ENCODE data around the gene METTL25B. TPM values are rescaled to one million over a fixed set of nuclear protein-coding genes. Genes with fewer than 3 reads are reported as not detected.

METTL25B gene
- total and polyA plus RNA-seq, 10 of the 15 experiments (the other 5 are each of a cell fraction or from before 2014, with no cell fraction given) = 5.9 to 25.2 (median 13.5) TPM

GRCh38 chr1:156684227-156684782, 44.0 kb upstream of the METTL25B start:
- Histone ChIP-seq H3K9me3 (replicated peaks; ENCODE audit: control insufficient read depth, insufficient read depth, low read length) (no peaks in the 10 kb centered on the region), H3K9ac (ENCODE audit: control insufficient read depth, insufficient read depth, low read length) (no peak overlapping the region), H3K4me1 (ENCODE audit: control insufficient read depth, insufficient read depth, low read length) (peaks cover 8% of the 10 kb centered on the region), H3K27me3 (replicated peaks in 1 of 2; ENCODE audit: control insufficient read depth in 2 of 2, insufficient read depth in 2 of 2, low read length in 1 of 2) (peaks cover 0 to 3% of the 10 kb centered on the region in 2 experiments; a peak in 3 of 4 replicates), H3K27ac (ENCODE audit: control insufficient read depth, insufficient read depth) (no peak overlapping the region), H3K4me2 (ENCODE audit: control insufficient read depth, insufficient read depth) (no peak overlapping the region), H2AFZ (ENCODE audit: control insufficient read depth, low read depth, low read length) (no peak overlapping the region), H3K79me2 (ENCODE audit: control insufficient read depth, insufficient read depth, low read length) (no peaks in the 10 kb centered on the region), H4K20me1 (ENCODE audit: control insufficient read depth, insufficient read depth) (no peaks in the 10 kb centered on the region), H3K36me3 (ENCODE audit: control insufficient read depth in 2 of 2, insufficient read depth in 2 of 2, low read length in 1 of 2) (no peaks in the 10 kb centered on the region), H3K4me3 (no peak overlapping the region)
- SMC1A ChIA-PET (ENCODE audit: uncharacterized antibody, unreplicated experiment) = interaction anchor here (1.0 to 3.1 kb wide), 9 partner anchors 14 to 206 kb away, joined by 3 to 13 read pairs (median 4); no protein-coding TSS in a partner anchor
- CTCF ChIA-PET = interaction anchor here (0.8 to 12.9 kb wide), 13 partner anchors 19 to 206 kb away, joined by 3 to 433 read pairs (median 5); partner anchors contain the start of genes CRABP2, ISG20L2, METTL25B and NTRK1
- FAIRE-seq (peak; percentile 44), ATAC-seq (peak; percentile 78), DNase-seq (ENCODE audit: low read depth, low spot score) (no peak)
- BruUV-seq (replicated peaks) = no TSS peak
- intact Hi-C loops (cut with micrococcal nuclease; ENCODE audit: unreplicated experiment) (no loop called here), in situ Hi-C loops (cut with MboI) (no loop called here)
- POLR2A ChIA-PET = interaction anchor here (0.5 kb wide), 1 partner anchor 187 kb away, joined by 5 read pairs; no protein-coding TSS in a partner anchor
- RAD21 ChIA-PET (ENCODE audit: unreplicated experiment) = interaction anchor here (0.6 to 10.2 kb wide), 4 partner anchors 23 to 44 kb away, joined by 3 to 173 read pairs (median 4); partner anchors contain the start of genes ISG20L2 and METTL25B
- WGBS (ENCODE audit: insufficient coverage, insufficient replicate concordance, low lambda C conversion rate, missing lambda C conversion rate) = 0% methylated on average over 5 of the region's 5 CpGs
- no peak for TF ChIP-seq BACH1 (IDR thresholded peaks at IDR 0.05; ENCODE audit: borderline replicate concordance)
- no peak for TF ChIP-seq CBX5 (IDR thresholded peaks at IDR 0.05; ENCODE audit: low read depth)
- TF ChIP-seq ZBTB4 (CRISPR knock-in tag; IDR thresholded peaks at IDR 0.05) = no peak
- no peak for TF ChIP-seq TBL1XR1 (IDR thresholded peaks at IDR 0.05; ENCODE audit: low read depth, low read length)
- TF ChIP-seq SREBF1 (IDR thresholded peaks at IDR 0.05; ENCODE audit: low read length) = no peak
- TF ChIP-seq CBFB (IDR thresholded peaks at IDR 0.05; ENCODE audit: low read depth) = no peak
- peak; percentile 21 to 29 (median 28); a peak in 3 of 6 replicates for TF ChIP-seq CTCF (IDR thresholded peaks at IDR 0.05 in 2 of 3, conservative IDR thresholded peaks at IDR 0.05 in 1 of 3; ENCODE audit: control insufficient read depth in 2 of 3, extremely low read depth in 1 of 3, insufficient read depth in 1 of 3, low read depth in 3 of 3, low read length in 3 of 3)
- peak in 1 of 2 experiments; percentile 12; a peak in 1 of 4 replicates for TF ChIP-seq IKZF2 (IDR thresholded peaks at IDR 0.05)
- no peak for TF ChIP-seq ZNF592 (IDR thresholded peaks at IDR 0.05)
- no peak for TF ChIP-seq NFXL1 (IDR thresholded peaks at IDR 0.05; ENCODE audit: borderline replicate concordance)
- no peak for TF ChIP-seq SMAD1 (IDR thresholded peaks at IDR 0.05; ENCODE audit: low read depth, partially characterized antibody)
- peak; percentile 37; the same call in 1 of the 2 replicates for TF ChIP-seq RUNX3 (IDR thresholded peaks at IDR 0.05; ENCODE audit: low read length)
- 0 out of 2 replicates have a peak, but pooled peaks have one; percentile 14 for TF ChIP-seq IKZF1 (conservative IDR thresholded peaks at IDR 0.05)
- TF ChIP-seq RAD21 (IDR thresholded peaks at IDR 0.05; ENCODE audit: insufficient read depth, low read depth, low read length) = peak; percentile 23; the same call in 1 of the 2 replicates

All from GM12878 (cell line).